GM10266 (cell line): Measurements from ENCODE around the gene GRM7.

Experiments used
- DNase-seq: peaks from one replicate; pipeline ENCODE4 v3.0.0; 2012; ENCODE audit errors: extremely low spot score
- CTCF ChIP-seq: IDR thresholded peaks from 2 replicates; pipeline ENCODE4 v1.5.1; 2012; ENCODE audit warnings: mild to moderate bottlenecking, low read depth; ENCODE audit not compliant: control insufficient read depth, insufficient read depth; ENCODE audit errors: missing control alignments

GRM7 gene

GRCh38 chr3:7285505-7285904 is 424.6 kb downstream of the GRM7 start:
- TF ChIP-seq CTCF: no peak
- no peak for DNase-seq

GRCh38 chr3:7288133-7288532 is 427.2 kb downstream of the GRM7 start:
- no peak for TF ChIP-seq CTCF
- no peak for DNase-seq

- no peak for TF ChIP-seq CTCF
- no peak for DNase-seq
These were observed 428.2 kb downstream of the GRM7 start for GRCh38 chr3:7289121-7289520.

GRCh38 chr3:7290077-7290825 is 429.3 kb downstream of the GRM7 start:
- TF ChIP-seq CTCF: no peak
- DNase-seq: no peak

GRCh38 chr3:7292362-7292761 is 431.4 kb downstream of the GRM7 start:
- no peak for DNase-seq
- TF ChIP-seq CTCF: no peak

GRCh38 chr3:7293286-7293685 is 432.4 kb downstream of the GRM7 start:
- no peak for DNase-seq
- no peak for TF ChIP-seq CTCF

- DNase-seq: no peak
- no peak for TF ChIP-seq CTCF
These were observed 444.6 kb downstream of the GRM7 start for GRCh38 chr3:7305561-7305960.
